Endothelial cell (in vitro differentiated cells): ENCODE data around the gene AUTS2. TPM values are rescaled to one million over a fixed set of nuclear protein-coding genes. Genes with fewer than 3 reads are reported as not detected.

Experiments
- DNase-seq: peaks from one replicate; pipeline ENCODE4 v3.0.0; 2021; ENCODE audit warnings: low spot score
- H3K27ac Mint-ChIP-seq: one replicate; pipeline ENCODE4 v1.8.0; 2021; ENCODE audit warnings: mixed read lengths, inconsistent platforms; ENCODE audit not compliant: unreplicated experiment
- H3K27me3 Mint-ChIP-seq: one replicate; pipeline ENCODE4 v1.8.0; 2021; ENCODE audit warnings: mild to moderate bottlenecking, moderate library complexity, mixed read lengths, inconsistent platforms; ENCODE audit not compliant: unreplicated experiment
- H3K36me3 Mint-ChIP-seq: one replicate; pipeline ENCODE4 v1.8.0; 2021; ENCODE audit warnings: mild to moderate bottlenecking, low read depth, mixed read lengths, inconsistent platforms; ENCODE audit not compliant: unreplicated experiment
- H3K4me1 Mint-ChIP-seq: one replicate; pipeline ENCODE4 v1.8.0; 2021; ENCODE audit warnings: mild to moderate bottlenecking, mixed read lengths, inconsistent platforms; ENCODE audit not compliant: unreplicated experiment
- H3K4me3 Mint-ChIP-seq: one replicate; pipeline ENCODE4 v1.8.0; 2021; ENCODE audit warnings: mild to moderate bottlenecking, mixed read lengths, inconsistent platforms; ENCODE audit not compliant: unreplicated experiment
- H3K9me3 Mint-ChIP-seq: one replicate; pipeline ENCODE4 v1.8.0; 2021; ENCODE audit warnings: mixed read lengths, inconsistent platforms; ENCODE audit not compliant: unreplicated experiment
- CTCF ChIP-seq: fragments of 200-600 bp; sonication (generic); IDR thresholded peaks from one replicate; pipeline ENCODE4 v1.5.0; 2021; ENCODE audit warnings: antibody characterized with exemption; ENCODE audit not compliant: unreplicated experiment
- total RNA-seq: library from RNA; stranded (reverse); fragmentation: NEBNext Ultra II Directional; extraction: Animal tissue kit (Norgen Biotek cat#: 25700); gene quantifications from one replicate; pipeline ENCODE4 v1.2.1, GENCODE V29; 2021; ENCODE audit not compliant: unreplicated experiment

The AUTS2 gene
- total RNA-seq, 1 donor from 2014 or later = 103 TPM

- H3K27ac Mint-ChIP-seq = no peak overlapping the region
- H3K27me3 Mint-ChIP-seq = peaks cover 3% of the 10 kb centered on the region
- H3K36me3 Mint-ChIP-seq = no peaks in the 10 kb centered on the region
- no peak overlapping the region for H3K4me3 Mint-ChIP-seq
- no peak for DNase-seq
- peaks cover 14% of the 10 kb centered on the region for H3K4me1 Mint-ChIP-seq
- TF ChIP-seq CTCF = no peak
- no peaks in the 10 kb centered on the region for H3K9me3 Mint-ChIP-seq
Observed at GRCh38 chr7:70094831-70095230, 496.6 kb downstream of the AUTS2 start.

- TF ChIP-seq CTCF = no peak
- Mint-ChIP-seq H3K4me3 (no peak overlapping the region), H3K4me1 (peaks cover 14% of the 10 kb centered on the region), H3K36me3 (no peaks in the 10 kb centered on the region), H3K27ac (no peak overlapping the region), H3K27me3 (peaks cover 3% of the 10 kb centered on the region), H3K9me3 (no peaks in the 10 kb centered on the region)
- DNase-seq = no peak
Observed at GRCh38 chr7:70097645-70098044, 499.4 kb downstream of the AUTS2 start.

GRCh38 chr7:70098133-70098561 lies 499.9 kb downstream of the AUTS2 start:
- Mint-ChIP-seq H3K27me3 (peaks cover 3% of the 10 kb centered on the region), H3K36me3 (no peaks in the 10 kb centered on the region), H3K9me3 (no peaks in the 10 kb centered on the region), H3K4me3 (no peak overlapping the region), H3K4me1 (peaks cover 14% of the 10 kb centered on the region), H3K27ac (no peak overlapping the region)
- no peak for DNase-seq
- TF ChIP-seq CTCF = no peak

- Mint-ChIP-seq H3K36me3 (no peaks in the 10 kb centered on the region), H3K27ac (no peak overlapping the region), H3K27me3 (peaks cover 3% of the 10 kb centered on the region), H3K9me3 (no peaks in the 10 kb centered on the region), H3K4me3 (no peak overlapping the region), H3K4me1 (peaks cover 11% of the 10 kb centered on the region)
- no peak for DNase-seq
- TF ChIP-seq CTCF = no peak
Observed at GRCh38 chr7:70098905-70099672, 500.8 kb downstream of the AUTS2 start.

GRCh38 chr7:70104243-70104642 lies 506.0 kb downstream of the AUTS2 start:
- DNase-seq = no peak
- Mint-ChIP-seq H3K9me3 (no peaks in the 10 kb centered on the region), H3K4me3 (no peak overlapping the region), H3K4me1 (peaks cover 2% of the 10 kb centered on the region), H3K27ac (no peak overlapping the region), H3K27me3 (peaks cover under 1% of the 10 kb centered on the region), H3K36me3 (no peaks in the 10 kb centered on the region)
- TF ChIP-seq CTCF = no peak
